H9 (cell line): ENCODE results near the gene SPHK2. TPM values are rescaled to one million over a fixed set of nuclear protein-coding genes. Genes with fewer than 3 reads are reported as not detected.
A peak's percentile ranks its signal among the peaks of the same experiment; 100 is the strongest.

Experiments used
- DNase-seq: peaks from one replicate; pipeline ENCODE4 v3.0.0-alpha.2; 2017
- H2AFZ ChIP-seq: one replicate; pipeline ENCODE4 v1.6.1; 2013; ENCODE audit warnings: mild to moderate bottlenecking, low read length, control low read depth, moderate library complexity
- H2AK5ac ChIP-seq: 2 replicates; pipeline ENCODE4 v1.6.1; 2013; ENCODE audit warnings: low read length, control low read depth, mixed read lengths; ENCODE audit not compliant: insufficient read length
- H2BK120ac ChIP-seq: one replicate; pipeline ENCODE4 v1.6.1; 2013; ENCODE audit warnings: low read depth, mild to moderate bottlenecking, low read length, control low read depth, inconsistent platforms; ENCODE audit not compliant: poor library complexity, severe bottlenecking
- H2BK12ac ChIP-seq: 2 replicates; pipeline ENCODE4 v1.6.1; 2013; ENCODE audit warnings: low read length, control low read depth, mixed read lengths, low read depth; ENCODE audit not compliant: insufficient read length
- H2BK15ac ChIP-seq: 2 replicates; pipeline ENCODE4 v1.6.1; 2013; ENCODE audit warnings: low read depth, low read length, control low read depth
- H2BK20ac ChIP-seq: one replicate; pipeline ENCODE4 v1.6.1; 2013; ENCODE audit warnings: low read depth, mild to moderate bottlenecking, low read length, control low read depth, inconsistent platforms; ENCODE audit not compliant: poor library complexity, severe bottlenecking
- H2BK5ac ChIP-seq: 2 replicates; pipeline ENCODE4 v1.6.1; 2013; ENCODE audit warnings: low read length, control low read depth, mixed read lengths; ENCODE audit not compliant: insufficient read length
- H3K14ac ChIP-seq: 2 replicates; pipeline ENCODE4 v1.6.1; 2013; ENCODE audit warnings: low read length, control low read depth; ENCODE audit not compliant: insufficient read depth
- H3K18ac ChIP-seq: 2 replicates; pipeline ENCODE4 v1.6.1; 2013; ENCODE audit warnings: low read depth, mild to moderate bottlenecking, mixed read lengths, low read length, control low read depth; ENCODE audit not compliant: insufficient read length
- H3K23ac ChIP-seq: 2 replicates; pipeline ENCODE4 v1.6.1; 2013; ENCODE audit warnings: low read length, control low read depth, mixed read lengths, low read depth; ENCODE audit not compliant: insufficient read length
- H3K23me2 ChIP-seq: 2 replicates; pipeline ENCODE4 v1.6.1; 2013; ENCODE audit warnings: low read depth, mild to moderate bottlenecking, mixed read lengths, low read length, control low read depth; ENCODE audit not compliant: insufficient read length, poor library complexity, severe bottlenecking
- H3K27ac ChIP-seq: 2 replicates; pipeline ENCODE4 v1.5.1; 2013; ENCODE audit warnings: low read length, control low read depth, mixed read lengths, low read depth; ENCODE audit not compliant: insufficient read length
- H3K27me3 ChIP-seq: 2 replicates; pipeline ENCODE4 v1.6.1; 2013; ENCODE audit warnings: low read length, control low read depth, inconsistent platforms; ENCODE audit not compliant: insufficient read depth
- H3K4ac ChIP-seq: 2 replicates; pipeline ENCODE4 v1.6.1; 2013; ENCODE audit warnings: low read depth, mild to moderate bottlenecking, control low read depth, inconsistent platforms, low read length, moderate library complexity
- H3K4me1 ChIP-seq: 2 replicates; pipeline ENCODE4 v1.6.1; 2013; ENCODE audit warnings: low read length, control low read depth, inconsistent platforms; ENCODE audit not compliant: insufficient read depth
- H3K4me2 ChIP-seq: 2 replicates; pipeline ENCODE4 v1.6.1; 2013; ENCODE audit warnings: low read length, control low read depth, mixed read lengths; ENCODE audit not compliant: insufficient read length, insufficient read depth
- H3K56ac ChIP-seq: 2 replicates; pipeline ENCODE4 v1.6.1; 2013; ENCODE audit warnings: low read depth, mild to moderate bottlenecking, mixed read lengths, low read length, control low read depth; ENCODE audit not compliant: insufficient read length
- H3K79me1 ChIP-seq: 2 replicates; pipeline ENCODE4 v1.6.1; 2013; ENCODE audit warnings: low read depth, mild to moderate bottlenecking, moderate library complexity, low read length, control low read depth, inconsistent platforms; ENCODE audit not compliant: insufficient read depth, poor library complexity, severe bottlenecking
- H3K79me2 ChIP-seq: 2 replicates; pipeline ENCODE4 v1.6.1; 2013; ENCODE audit warnings: low read length, control low read depth, inconsistent platforms; ENCODE audit not compliant: insufficient read depth
- H3K9ac ChIP-seq: 2 replicates; pipeline ENCODE4 v1.6.1; 2013; ENCODE audit warnings: low read length, control low read depth, mixed read lengths; ENCODE audit not compliant: insufficient read length; ENCODE audit errors: extremely low read depth
- H3K9me3 ChIP-seq: one replicate; pipeline ENCODE4 v1.6.1; 2013; ENCODE audit warnings: low read depth, low read length, inconsistent platforms; ENCODE audit not compliant: control insufficient read depth
- H3T11ph ChIP-seq: one replicate; pipeline ENCODE4 v1.6.1; 2013; ENCODE audit warnings: mild to moderate bottlenecking, low read length, control low read depth, inconsistent platforms
- H4K20me1 ChIP-seq: one replicate; pipeline ENCODE4 v1.6.1; 2013; ENCODE audit not compliant: control insufficient read depth, insufficient read length, insufficient read depth
- H4K5ac ChIP-seq: 2 replicates; pipeline ENCODE4 v1.6.1; 2013; ENCODE audit warnings: low read depth, mild to moderate bottlenecking, mixed read lengths, low read length, control low read depth; ENCODE audit not compliant: insufficient read length
- H4K8ac ChIP-seq: replicated peaks from 2 replicates; pipeline ENCODE4 v1.6.1; 2013; ENCODE audit warnings: low read length, control low read depth, mixed read lengths, low read depth; ENCODE audit not compliant: insufficient read length
- H4K91ac ChIP-seq: 2 replicates; pipeline ENCODE4 v1.6.1; 2013; ENCODE audit warnings: low read depth, mild to moderate bottlenecking, moderate library complexity, mixed read lengths, low read length, control low read depth; ENCODE audit not compliant: insufficient read length
- H3K27ac Mint-ChIP-seq, 3 experiments: 2 replicates in 2 of 3; 3 replicates in 1 of 3; pipeline ENCODE4 v1.8.0; 2020 to 2021; ENCODE audit warnings: mixed read lengths in 3 of 3, mild to moderate bottlenecking in 1 of 3, moderate library complexity in 1 of 3
- H3K27me3 Mint-ChIP-seq: 2 replicates; pipeline ENCODE4 v1.8.0; 2021; ENCODE audit warnings: low read depth, mild to moderate bottlenecking, moderate library complexity, mixed read lengths
- H3K36me3 Mint-ChIP-seq, 3 experiments: 2 replicates in 2 of 3; 3 replicates in 1 of 3; pipeline ENCODE4 v1.8.0; 2020 to 2021; ENCODE audit warnings: low read depth in 3 of 3, mixed read lengths in 3 of 3; ENCODE audit not compliant: insufficient read depth in 1 of 3
- H3K4me1 Mint-ChIP-seq, 2 experiments: 2 replicates each; pipeline ENCODE4 v1.8.0; 2020; ENCODE audit warnings: mixed read lengths in 2 of 2
- H3K4me3 Mint-ChIP-seq, 2 experiments: 2 replicates in 1 of 2; 3 replicates in 1 of 2; pipeline ENCODE4 v1.8.0; 2020 to 2021; ENCODE audit warnings: mild to moderate bottlenecking in 2 of 2, mixed read lengths in 2 of 2, moderate library complexity in 1 of 2
- H3K9me3 Mint-ChIP-seq, 2 experiments: 2 replicates in 1 of 2; 3 replicates in 1 of 2; pipeline ENCODE4 v1.8.0; 2020; ENCODE audit warnings: mild to moderate bottlenecking in 2 of 2, mixed read lengths in 2 of 2, moderate library complexity in 1 of 2
- CTCF ChIP-seq: fragments of 200-600 bp; sonication (generic); conservative IDR thresholded peaks from 3 replicates; pipeline ENCODE4 v1.8.0; 2021; ENCODE audit warnings: antibody characterized with exemption, mild to moderate bottlenecking
- WGBS: extraction: QIAGEN DNeasy Blood & Tissue Kit; methylation state at CpG from one replicate; pipeline ENCODE4 v1.1.7; 2013; ENCODE audit warnings: missing lambda C conversion rate, low lambda C conversion rate, mixed read lengths; ENCODE audit not compliant: insufficient read length; ENCODE audit errors: extremely low coverage; 5-methylcytosine and 5-hydroxymethylcytosine counted together
- total RNA-seq: library from RNA; stranded (reverse); gene quantifications from 2 replicates; pipeline ENCODE4 v1.2.1, GENCODE V29; 2021

The SPHK2 gene
- total RNA-seq, 1 experiment from 2014 or later = 57.2 TPM

GRCh38 chr19:48634424-48635262 lies 15.3 kb downstream of the SPHK2 start:
- Histone ChIP-seq H2AFZ (no peak overlapping the region), H3K14ac (no peak overlapping the region), H2BK15ac (no peak overlapping the region), H3K27ac (no peak overlapping the region), H3K18ac (no peak overlapping the region), H3K79me2 (no peaks in the 10 kb centered on the region), H3K4me1 (peaks cover 9% of the 10 kb centered on the region; the same call in 1 of the 2 replicates), H3K27me3 (no peaks in the 10 kb centered on the region; the same call in 1 of the 2 replicates), H4K5ac (no peak overlapping the region), H3T11ph (no peak overlapping the region), H2BK12ac (no peak overlapping the region), H4K8ac (no peak overlapping the region), H4K91ac (no peak overlapping the region), H2BK120ac (no peak overlapping the region), H3K23ac (no peak overlapping the region), H3K4me2 (peak overlapping the region; percentile 57), H3K9me3 (no peaks in the 10 kb centered on the region), H3K56ac (no peak overlapping the region), H3K23me2 (peaks cover 32% of the 10 kb centered on the region), H2BK20ac (no peak overlapping the region), H4K20me1 (no peaks in the 10 kb centered on the region), H3K79me1 (no peaks in the 10 kb centered on the region), H3K4ac (no peak overlapping the region), H3K9ac (no peak overlapping the region), H2AK5ac (no peak overlapping the region), H2BK5ac (no peak overlapping the region)
- peak overlapping the region; percentile 55 to 94 (median 85); a peak in 6 of 7 replicates for H3K27ac Mint-ChIP-seq
- H3K9me3 Mint-ChIP-seq = no peaks in the 10 kb centered on the region
- peaks cover 37 to 57% of the 10 kb centered on the region in 2 experiments for H3K4me1 Mint-ChIP-seq
- DNase-seq = peak; percentile 98
- WGBS = no CpG with 5 or more reads among the region's 37 CpGs
- peaks cover 8 to 28% (median 19%) of the 10 kb centered on the region in 3 experiments; a peak in 6 of 7 replicates for H3K36me3 Mint-ChIP-seq
- peaks cover 4% of the 10 kb centered on the region for H3K27me3 Mint-ChIP-seq
- no peak for TF ChIP-seq CTCF
- peak overlapping the region; percentile 57 to 79 for H3K4me3 Mint-ChIP-seq
